IMR-90 (cell line): Measurements from ENCODE around the gene RBM42. TPM values are rescaled to one million over a fixed set of nuclear protein-coding genes. Genes with fewer than 3 reads are reported as not detected.
A peak's percentile ranks its signal among the peaks of the same experiment; 100 is the strongest.

ENCODE experiments used
- ATAC-seq: fragments of 200-7000 bp; cut with Tn5 transposase; 2 replicates; pipeline ENCODE4 v1.9.1; 2020; ENCODE audit warnings: low read depth, mild to moderate bottlenecking, moderate library complexity
- BruUV-seq: library from RNA; stranded (reverse); fragments of 400-500 nt; replicated peaks from 2 replicates; lab custom pipeline; 2021; lab: Mats Ljungman, UMichigan
- CTCF ChIA-PET: fragments of 300-600 bp; formaldehyde crosslinking; extraction: SDS; loops from one replicate; lab custom pipeline; 2021; ENCODE audit warnings: antibody characterized with exemption; lab: Yijun Ruan, JAX
- POLR2A ChIA-PET: fragments of 300-600 bp; sonication (Branson Sonifier 250); formaldehyde crosslinking; loops from one replicate; lab custom pipeline; 2022; ENCODE audit warnings: antibody characterized with exemption; ENCODE audit not compliant: unreplicated experiment; lab: Charles Lee
- DNase-seq: peaks from one replicate; pipeline ENCODE4 v3.0.0; 2013
- H2AFZ ChIP-seq: replicated peaks from 2 replicates; pipeline ENCODE3; 2013; ENCODE audit warnings: low read length, mild to moderate bottlenecking; ENCODE audit not compliant: poor library complexity
- H2AK5ac ChIP-seq: 2 replicates; pipeline ENCODE4 v1.6.1; 2013; ENCODE audit warnings: low read depth, low read length, inconsistent platforms
- H2AK9ac ChIP-seq: replicated peaks from 2 replicates; pipeline ENCODE3; 2013; ENCODE audit warnings: mild to moderate bottlenecking, low read depth, low read length, moderate library complexity; ENCODE audit not compliant: poor library complexity
- H2BK120ac ChIP-seq: 2 replicates; pipeline ENCODE4 v1.6.1; 2013; ENCODE audit warnings: low read depth, low read length, inconsistent platforms
- H2BK15ac ChIP-seq: 3 replicates; pipeline ENCODE4 v1.6.1; 2013; ENCODE audit warnings: low read depth, low read length, inconsistent platforms
- H2BK20ac ChIP-seq: 2 replicates; pipeline ENCODE4 v1.6.1; 2013; ENCODE audit warnings: low read depth, mild to moderate bottlenecking, inconsistent platforms, low read length, moderate library complexity
- H2BK5ac ChIP-seq: 2 replicates; pipeline ENCODE4 v1.6.1; 2013; ENCODE audit warnings: mild to moderate bottlenecking, low read depth, low read length, inconsistent platforms; ENCODE audit not compliant: poor library complexity, severe bottlenecking
- H3K14ac ChIP-seq: replicated peaks from 2 replicates; pipeline ENCODE4 v1.6.1; 2013; ENCODE audit warnings: low read depth, low read length, inconsistent platforms
- H3K18ac ChIP-seq: 2 replicates; pipeline ENCODE4 v1.6.1; 2013; ENCODE audit warnings: low read depth, low read length, control low read depth
- H3K23ac ChIP-seq: 2 replicates; pipeline ENCODE4 v1.6.1; 2013; ENCODE audit warnings: low read depth, low read length, inconsistent platforms
- H3K27ac ChIP-seq: 2 replicates; pipeline ENCODE4 v1.5.1; 2013; ENCODE audit warnings: mild to moderate bottlenecking, control low read depth, low read length; ENCODE audit not compliant: insufficient read depth
- H3K27me3 ChIP-seq: 2 replicates; pipeline ENCODE4 v1.6.1; 2013; ENCODE audit warnings: low read length; ENCODE audit not compliant: control insufficient read depth, insufficient read depth
- H3K36me3 ChIP-seq: 2 replicates; pipeline ENCODE4 v1.6.1; 2013; ENCODE audit warnings: low read length, mixed read lengths; ENCODE audit not compliant: control insufficient read depth, insufficient read depth
- H3K4ac ChIP-seq: 2 replicates; pipeline ENCODE4 v1.6.1; 2013; ENCODE audit warnings: low read depth, low read length, inconsistent platforms
- H3K4me1 ChIP-seq: 2 replicates; pipeline ENCODE4 v1.6.1; 2013; ENCODE audit warnings: low read length, mixed read lengths; ENCODE audit not compliant: control insufficient read depth, insufficient read depth
- H3K4me2 ChIP-seq: 2 replicates; pipeline ENCODE4 v1.6.1; 2013; ENCODE audit warnings: low read depth, mild to moderate bottlenecking, control low read depth, low read length, moderate library complexity
- H3K4me3 ChIP-seq: 2 replicates; pipeline ENCODE4 v1.5.1; 2013; ENCODE audit warnings: low read depth, mild to moderate bottlenecking, control low read depth, low read length, moderate library complexity; ENCODE audit not compliant: insufficient read depth
- H3K56ac ChIP-seq: 2 replicates; pipeline ENCODE4 v1.6.1; 2013; ENCODE audit warnings: low read length, inconsistent platforms; ENCODE audit not compliant: insufficient read depth; ENCODE audit errors: extremely low read depth
- H3K79me1 ChIP-seq, 2 experiments: 2 replicates each; pipeline ENCODE4 v1.6.1; 2013; ENCODE audit warnings: low read length in 2 of 2, inconsistent platforms in 1 of 2, low read depth in 1 of 2
- H3K9ac ChIP-seq: 2 replicates; pipeline ENCODE4 v1.6.1; 2013; ENCODE audit warnings: low read depth, low read length, control low read depth
- H3K9me1 ChIP-seq: 2 replicates; pipeline ENCODE4 v1.6.1; 2013; ENCODE audit warnings: low read length, inconsistent platforms; ENCODE audit not compliant: insufficient read depth
- H3K9me3 ChIP-seq: 2 replicates; pipeline ENCODE4 v1.6.1; 2013; ENCODE audit warnings: low read length; ENCODE audit not compliant: control insufficient read depth, insufficient read depth
- H4K20me1 ChIP-seq: 2 replicates; pipeline ENCODE4 v1.6.1; 2013; ENCODE audit warnings: low read length, inconsistent platforms; ENCODE audit not compliant: insufficient read depth
- H4K5ac ChIP-seq: 2 replicates; pipeline ENCODE4 v1.6.1; 2013; ENCODE audit warnings: mild to moderate bottlenecking, low read depth, low read length, control low read depth
- H4K8ac ChIP-seq, 2 experiments: 2 replicates each; pipeline ENCODE4 v1.6.1; 2013; ENCODE audit warnings: low read depth in 2 of 2, low read length in 2 of 2, control low read depth in 1 of 2, inconsistent platforms in 1 of 2
- H4K91ac ChIP-seq: 2 replicates; pipeline ENCODE4 v1.6.1; 2013; ENCODE audit warnings: low read depth, low read length, inconsistent platforms; ENCODE audit not compliant: insufficient read depth
- MAZ ChIP-seq: IDR thresholded peaks from 2 replicates; pipeline ENCODE4 v1.6.1; 2012; ENCODE audit warnings: low read depth, mild to moderate bottlenecking, low read length, improper control_type of control experiment, moderate library complexity, borderline replicate concordance
- MXI1 ChIP-seq: IDR thresholded peaks from 2 replicates; pipeline ENCODE4 v1.6.1; 2012; ENCODE audit warnings: low read depth, mild to moderate bottlenecking, low read length, moderate library complexity, borderline replicate concordance
- WGBS, 2 experiments: methylation state at CpG; one replicate each; pipeline versions ENCODE4 v1.1.5 to v1.1.7; 2013; ENCODE audit warnings: missing lambda C conversion rate in 2 of 2; ENCODE audit not compliant: insufficient read length in 1 of 2; ENCODE audit errors: extremely low coverage in 2 of 2; 5-methylcytosine and 5-hydroxymethylcytosine counted together
- dilution Hi-C: fragments of 300-500 bp; cut with HindIII; formaldehyde crosslinking; loops from one replicate; pipeline ENCODE4 v1.14.3; 2018; ENCODE audit warnings: low sequenced_read_pairs; ENCODE audit not compliant: unreplicated experiment
- in situ Hi-C: fragments of 300-500 bp; cut with MboI; formaldehyde crosslinking; loops from 3 replicates; pipeline ENCODE4 v1.14.3; 2019; ENCODE audit warnings: low sequenced_read_pairs, inconsistent platforms, mixed read lengths
- intact Hi-C: fragments of 100-400 bp; cut with micrococcal nuclease; formaldehyde crosslinking; loops from 2 replicates; pipeline ENCODE4 v1.10.0; 2022
- polyA plus RNA-seq, 3 experiments: library from polyadenylated mRNA; depleted of rRNA; stranded (reverse); fragments of >200 nt; gene quantifications; 2 replicates each; pipeline ENCODE4 v1.2.3, GENCODE V29; 2012; ENCODE audit warnings: low replicate concordance in 1 of 3
- total RNA-seq: library from RNA; depleted of rRNA; stranded (reverse); fragments of >200 nt; gene quantifications from 2 replicates; pipeline ENCODE4 v1.2.3, GENCODE V29; 2012

Gene RBM42
- total and polyA plus RNA-seq, 2 of the 4 experiments (the other 2 are of a cell fraction): 19.0 to 41.5 TPM

- H3K56ac ChIP-seq: no peak overlapping the region
- H4K8ac ChIP-seq: no peak overlapping the region; a peak in 1 of 4 replicates
- H2BK20ac ChIP-seq: no peak overlapping the region
- H3K9me1 ChIP-seq: no peaks in the 10 kb centered on the region
- H3K4me1 ChIP-seq: no peaks in the 10 kb centered on the region
- no peaks in the 10 kb centered on the region for H3K9me3 ChIP-seq
- peak; percentile 37; the same call in 1 of the 2 replicates for TF ChIP-seq MAZ
- TF ChIP-seq MXI1: no peak
- ATAC-seq: peak; percentile 98
- in situ Hi-C loops: no loop called here
- no peak overlapping the region for H2BK15ac ChIP-seq
- no peak overlapping the region for H3K23ac ChIP-seq
- no peak overlapping the region for H4K5ac ChIP-seq
- H2BK120ac ChIP-seq: no peak overlapping the region
- POLR2A ChIA-PET: no interaction called here
- peak overlapping the region; percentile 76 for H2AK9ac ChIP-seq
- H3K79me1 ChIP-seq: no peaks in the 10 kb centered on the region
- H4K91ac ChIP-seq: peak overlapping the region; percentile 70; the same call in 1 of the 2 replicates
- H3K27ac ChIP-seq: no peak overlapping the region
- H2AK5ac ChIP-seq: no peak overlapping the region
- peak overlapping the region; percentile 92 for H2AFZ ChIP-seq
- peak overlapping the region; percentile 12; the same call in 1 of the 2 replicates for H3K9ac ChIP-seq
- H3K18ac ChIP-seq: no peak overlapping the region
- 13% methylated on average over 11 of the region's 39 CpGs; no CpG with 5 or more reads in 1 of the 2 experiments for WGBS, 2 experiments
- H3K36me3 ChIP-seq: no peaks in the 10 kb centered on the region
- no TSS peak for BruUV-seq
- no peak overlapping the region for H2BK5ac ChIP-seq
- H3K4me2 ChIP-seq: peak overlapping the region; percentile 60
- CTCF ChIA-PET: no interaction called here
- peaks cover 7% of the 10 kb centered on the region; the same call in 1 of the 2 replicates for H3K27me3 ChIP-seq
- peak overlapping the region; percentile 36 for H3K4me3 ChIP-seq
- peak; percentile 62 for DNase-seq
- no peaks in the 10 kb centered on the region for H4K20me1 ChIP-seq
- dilution Hi-C loops: no loop called here
- H3K14ac ChIP-seq: no peak overlapping the region
- intact Hi-C loops: no loop called here
- no peak overlapping the region; the same call in 1 of the 2 replicates for H3K4ac ChIP-seq
Observed at GRCh38 chr19:35673121-35673804, 44.4 kb downstream of the RBM42 start.
